Tibial nerve (tissue), 4 donors: ENCODE data around the gene SERPINH1. TPM values are rescaled to one million over a fixed set of nuclear protein-coding genes. Genes with fewer than 3 reads are reported as not detected.

Experiments used
- DNase-seq, 2 donors: peaks; one replicate each; pipeline ENCODE4 v3.0.0-alpha.2; 2019; ENCODE audit warnings: low spot score in 2 of 2
- H3K27ac ChIP-seq, 4 donors: fragments of 200-600 bp; sonication (generic) in 3 of 4; one replicate each; pipeline ENCODE4 v1.5.1; 2017 to 2019; ENCODE audit warnings: mild to moderate bottlenecking in 1 of 4
- H3K27me3 ChIP-seq, 2 donors: fragments of 200-600 bp; sonication (generic) in 1 of 2; one replicate each; pipeline versions ENCODE4 v1.5.1 to v1.6.0; 2017 to 2019
- H3K36me3 ChIP-seq, 3 donors: fragments of 200-600 bp; sonication (generic); one replicate each; pipeline ENCODE4 v1.5.1; 2018 to 2019
- H3K4me1 ChIP-seq, 4 donors: fragments of 200-600 bp; sonication (generic) in 3 of 4; one replicate each; pipeline ENCODE4 v1.5.1; 2017 to 2019
- H3K4me3 ChIP-seq, 4 donors: fragments of 200-600 bp; sonication (generic) in 3 of 4; one replicate each; pipeline ENCODE4 v1.5.1; 2017 to 2019; ENCODE audit warnings: mild to moderate bottlenecking in 1 of 4, moderate library complexity in 1 of 4
- H3K9me3 ChIP-seq, 4 donors: fragments of 200-600 bp; sonication (generic) in 3 of 4; one replicate each; pipeline ENCODE4 v1.5.1; 2017 to 2019
- EP300 ChIP-seq, 2 donors: sonication (generic); formaldehyde crosslinking; IDR thresholded peaks; one replicate each; pipeline ENCODE4 v1.6.1; 2017; ENCODE audit warnings: antibody characterized with exemption in 2 of 2, mild to moderate bottlenecking in 1 of 2
- POLR2A ChIP-seq, 2 donors: fragments of 450-650 bp; IDR thresholded peaks; one replicate each; pipeline ENCODE4 v1.6.1; 2017; ENCODE audit warnings: antibody characterized with exemption in 2 of 2, mild to moderate bottlenecking in 2 of 2, moderate library complexity in 2 of 2
- WGBS, 2 donors: methylation state at CpG; one replicate each; pipeline ENCODE4 v1.1.5; 2018; 5-methylcytosine and 5-hydroxymethylcytosine counted together
- total RNA-seq, 4 donors: library from RNA; depleted of rRNA; stranded (reverse); fragments of >200 nt; gene quantifications; one replicate each; pipeline ENCODE4 v1.1.0, GENCODE V29; 2016
- TF ChIP-seq, protein P1 (sequence below), 5 experiments: fragments of 200-600 bp in 3 of 5; fragments of 450-650 bp in 2 of 5; sonication (generic) in 3 of 5; IDR thresholded peaks; one replicate each; pipeline ENCODE4 v1.5.1; 2016 to 2019; ENCODE audit warnings: antibody characterized with exemption in 5 of 5, mild to moderate bottlenecking in 3 of 5, moderate library complexity in 2 of 5

The SERPINH1 gene
- total RNA-seq, 4 donors from 2014 or later: 151 to 358 (median 184) TPM

DNA sequence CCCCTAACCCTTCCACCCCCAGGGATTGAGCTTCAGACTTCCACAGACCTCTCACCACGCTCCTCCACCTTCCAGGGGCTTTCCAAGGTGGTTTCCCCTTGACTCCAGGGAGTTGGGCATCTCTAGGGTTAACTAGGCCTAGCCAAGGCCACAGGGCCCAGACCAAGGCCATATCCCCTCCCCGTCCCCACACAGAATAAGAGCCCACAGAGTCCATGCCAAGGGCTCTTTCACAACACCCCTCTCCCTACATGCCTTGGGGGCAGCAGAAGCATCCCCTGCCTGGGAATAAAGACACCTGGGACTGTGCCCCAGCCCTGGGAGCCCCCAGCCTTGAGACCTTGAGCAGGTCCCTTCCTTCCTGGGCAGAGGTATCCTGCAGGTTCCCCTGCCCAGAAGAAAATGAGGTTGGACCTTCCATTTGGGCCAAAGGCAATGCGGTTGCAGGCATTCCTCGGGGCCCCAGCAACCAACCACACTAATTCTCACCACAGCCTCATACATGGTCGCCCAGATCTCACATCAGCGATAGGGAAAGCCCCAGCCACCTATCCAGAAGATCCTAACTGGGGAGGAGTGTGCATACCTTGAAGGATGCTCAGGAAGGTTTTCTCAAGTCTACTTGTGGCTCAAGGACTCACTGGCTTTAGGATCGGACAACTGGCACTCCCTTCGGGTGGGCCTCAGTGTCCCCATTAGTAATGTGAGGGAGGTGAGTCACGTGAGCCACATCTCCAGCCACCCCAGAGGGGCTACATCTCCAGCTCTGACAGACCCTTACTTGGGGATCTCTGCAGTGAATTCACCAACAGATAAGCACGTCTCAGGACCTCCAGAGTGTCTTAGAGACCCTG lies 38.0 kb upstream of the SERPINH1 start:
- Histone ChIP-seq H3K36me3 (no peaks in the 10 kb centered on the region), H3K27ac (peak overlapping the region in 2 of 4 donors; percentile 39 to 83), H3K9me3 (no peaks in the 10 kb centered on the region), H3K4me1 (peaks cover 0 to 55% (median 7%) of the 10 kb centered on the region in 4 donors), H3K27me3 (no peaks in the 10 kb centered on the region), H3K4me3 (peak overlapping the region; percentile 55 to 93 (median 70))
- DNase-seq: no peak
- TF ChIP-seq, protein P1, sequence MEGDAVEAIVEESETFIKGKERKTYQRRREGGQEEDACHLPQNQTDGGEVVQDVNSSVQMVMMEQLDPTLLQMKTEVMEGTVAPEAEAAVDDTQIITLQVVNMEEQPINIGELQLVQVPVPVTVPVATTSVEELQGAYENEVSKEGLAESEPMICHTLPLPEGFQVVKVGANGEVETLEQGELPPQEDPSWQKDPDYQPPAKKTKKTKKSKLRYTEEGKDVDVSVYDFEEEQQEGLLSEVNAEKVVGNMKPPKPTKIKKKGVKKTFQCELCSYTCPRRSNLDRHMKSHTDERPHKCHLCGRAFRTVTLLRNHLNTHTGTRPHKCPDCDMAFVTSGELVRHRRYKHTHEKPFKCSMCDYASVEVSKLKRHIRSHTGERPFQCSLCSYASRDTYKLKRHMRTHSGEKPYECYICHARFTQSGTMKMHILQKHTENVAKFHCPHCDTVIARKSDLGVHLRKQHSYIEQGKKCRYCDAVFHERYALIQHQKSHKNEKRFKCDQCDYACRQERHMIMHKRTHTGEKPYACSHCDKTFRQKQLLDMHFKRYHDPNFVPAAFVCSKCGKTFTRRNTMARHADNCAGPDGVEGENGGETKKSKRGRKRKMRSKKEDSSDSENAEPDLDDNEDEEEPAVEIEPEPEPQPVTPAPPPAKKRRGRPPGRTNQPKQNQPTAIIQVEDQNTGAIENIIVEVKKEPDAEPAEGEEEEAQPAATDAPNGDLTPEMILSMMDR (IDR thresholded peaks at IDR 0.05): no peak
- TF ChIP-seq POLR2A (IDR thresholded peaks at IDR 0.05): no peak
- TF ChIP-seq EP300 (IDR thresholded peaks at IDR 0.05): no peak
- WGBS, 2 donors: 50 to 53% methylated on average over 10 of the region's 10 CpGs

DNA sequence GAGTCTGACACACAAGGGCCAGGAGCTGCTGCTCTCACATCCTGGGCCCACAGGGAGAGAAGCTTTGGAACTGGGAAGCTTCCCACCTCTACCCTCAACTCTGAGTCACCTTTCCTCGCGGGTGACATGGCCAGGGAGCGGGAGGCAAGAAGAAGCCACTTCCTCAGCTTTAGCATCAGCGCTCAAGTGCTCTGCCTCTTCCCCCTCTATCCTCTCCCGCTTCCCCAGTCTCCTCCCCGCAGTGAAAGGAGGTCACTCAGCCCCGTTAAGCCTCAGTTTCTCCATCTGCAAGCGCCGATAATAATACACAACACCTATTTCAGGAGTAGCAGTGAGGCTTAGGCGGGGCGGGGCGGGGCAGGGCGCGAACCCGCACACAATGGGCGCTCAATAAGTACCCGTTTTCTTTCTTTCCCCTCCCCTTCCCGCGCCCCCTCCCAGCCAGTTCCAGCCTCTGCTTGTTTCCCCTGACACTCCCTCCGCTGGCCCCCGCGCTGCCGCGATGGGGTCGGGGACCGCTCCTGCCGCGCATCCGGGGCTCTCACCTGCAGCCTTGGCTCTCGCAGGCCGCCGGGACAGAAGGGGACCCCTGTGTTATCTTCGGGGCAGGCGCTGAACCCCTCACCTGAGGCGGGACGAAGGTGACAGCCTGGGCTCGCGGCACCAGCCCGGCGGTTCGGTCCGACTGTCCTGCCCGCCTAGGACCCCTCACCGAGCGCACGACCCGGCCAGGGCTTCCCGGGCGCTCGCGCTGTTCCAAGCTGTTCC lies 37.2 kb upstream of the SERPINH1 start:
- Histone ChIP-seq H3K27ac (peak overlapping the region in 3 of 4 donors; percentile 39 to 83 (median 63)), H3K4me1 (peaks cover 0 to 51% (median 7%) of the 10 kb centered on the region in 4 donors), H3K27me3 (no peaks in the 10 kb centered on the region), H3K36me3 (no peaks in the 10 kb centered on the region), H3K9me3 (no peaks in the 10 kb centered on the region), H3K4me3 (peak overlapping the region; percentile 55 to 93 (median 70))
- 7 to 8% methylated on average over 32 to 50 of the region's 51 CpGs for WGBS, 2 donors
- DNase-seq: no peak
- TF ChIP-seq, protein P1 (IDR thresholded peaks at IDR 0.05): no peak
- TF ChIP-seq EP300 (IDR thresholded peaks at IDR 0.05) (no peak), POLR2A (IDR thresholded peaks at IDR 0.05) (no peak)

DNA sequence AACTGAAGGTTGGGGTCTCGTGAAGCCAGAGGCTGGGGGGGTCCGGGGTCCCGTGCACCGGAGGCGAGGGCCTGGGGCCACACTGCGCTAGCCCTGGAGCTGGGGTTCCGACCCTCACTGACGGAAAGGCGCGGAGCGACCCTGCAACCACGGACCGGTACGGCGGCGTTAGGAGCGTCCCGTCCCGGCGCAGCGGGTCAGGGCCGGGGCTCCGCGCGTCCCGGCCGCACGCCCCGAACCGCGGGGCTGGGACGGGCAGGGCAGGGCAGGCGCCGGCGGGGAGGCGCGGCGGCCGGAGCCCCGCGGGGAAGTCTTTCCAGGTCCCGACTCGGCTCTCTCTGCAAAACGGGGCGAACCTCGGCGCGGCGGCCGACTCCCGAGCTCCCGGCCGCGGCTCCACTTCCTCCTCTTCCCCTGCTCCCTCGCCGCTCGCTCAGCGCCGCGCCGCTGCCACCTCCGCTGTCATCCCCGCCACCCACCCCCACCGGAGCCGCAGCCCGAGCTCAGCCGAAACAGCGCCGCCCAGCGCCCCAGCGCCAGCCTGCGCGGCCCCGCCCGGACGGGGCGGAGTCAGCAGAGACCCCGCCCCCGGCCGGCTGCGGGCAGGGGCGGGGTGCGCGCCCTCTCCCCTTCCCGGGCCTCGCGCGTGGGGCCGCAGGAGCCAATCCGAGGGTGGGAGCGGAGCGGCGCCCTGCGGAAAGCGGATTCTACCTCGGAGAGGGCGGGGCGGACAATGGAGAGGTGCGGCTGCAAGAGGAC lies 36.4 kb upstream of the SERPINH1 start, which contains the start of gene GDPD5:
GDPD5 (minus strand) TSS at position 509 of the 759 bp plus-strand sequence. CDS start 48,206 bp downstream, outside the sequence.
- peak; percentile 37 to 75 for TF ChIP-seq POLR2A (IDR thresholded peaks at IDR 0.05)
- TF ChIP-seq, protein P1 (IDR thresholded peaks at IDR 0.05): peak; percentile 54 to 84 (median 70)
- peak in 1 of 2 donors; percentile 56 for TF ChIP-seq EP300 (IDR thresholded peaks at IDR 0.05)
- no peaks in the 10 kb centered on the region for H3K27me3 ChIP-seq
- H3K36me3 ChIP-seq: no peaks in the 10 kb centered on the region
- peak within 1 kb of the TSS; percentile 19 to 83 (median 51) for H3K27ac ChIP-seq
- H3K9me3 ChIP-seq: no peaks in the 10 kb centered on the region
- H3K4me3 ChIP-seq: peak within 1 kb of the TSS; percentile 55 to 93 (median 70)
- DNase-seq: peak; percentile 60 to 62
- peaks cover 0 to 44% (median 4%) of the 10 kb centered on the region in 4 donors for H3K4me1 ChIP-seq
- 0 to 1% methylated on average over 51 to 71 of the region's 99 CpGs for WGBS, 2 donors

DNA sequence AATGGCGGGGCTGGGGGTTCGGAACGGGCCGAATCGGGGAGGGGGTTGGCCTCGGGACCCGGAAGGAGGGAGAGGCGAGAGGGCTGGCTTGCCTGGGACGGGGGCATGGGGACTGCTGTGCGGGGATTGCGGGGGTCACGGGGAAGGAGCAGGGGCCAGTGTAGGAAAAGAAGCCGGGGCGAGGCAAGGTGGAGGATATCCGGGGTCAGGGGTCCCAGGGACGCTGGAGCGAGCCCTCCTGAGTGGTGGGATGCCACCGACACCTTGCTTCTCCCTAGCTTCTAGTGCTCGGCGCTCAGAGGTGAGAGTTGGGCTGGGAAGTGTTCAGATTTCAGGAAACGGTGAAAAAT lies 35.9 kb upstream of the SERPINH1 start:
- Histone ChIP-seq H3K4me1 (peaks cover 0 to 38% (median 4%) of the 10 kb centered on the region in 4 donors), H3K4me3 (peak overlapping the region; percentile 55 to 93 (median 70)), H3K36me3 (no peaks in the 10 kb centered on the region), H3K9me3 (no peaks in the 10 kb centered on the region), H3K27ac (peak overlapping the region in 2 of 4 donors; percentile 63 to 83), H3K27me3 (no peaks in the 10 kb centered on the region)
- TF ChIP-seq POLR2A (IDR thresholded peaks at IDR 0.05) (no peak), EP300 (IDR thresholded peaks at IDR 0.05) (no peak)
- TF ChIP-seq, protein P1 (IDR thresholded peaks at IDR 0.05): no peak
- DNase-seq: no peak
- 2 to 4% methylated on average over 21 of the region's 21 CpGs for WGBS, 2 donors
